Immature natural killer cell (primary cell): ENCODE results near the gene ADCY10. TPM values are rescaled to one million over a fixed set of nuclear protein-coding genes. Genes with fewer than 3 reads are reported as not detected.
A peak's percentile ranks its signal among the peaks of the same experiment; 100 is the strongest.

ENCODE experiments used
- DNase-seq, 3 donors: peaks; one replicate each; pipeline ENCODE4 v3.0.0; 2022; ENCODE audit warnings: mixed read lengths in 1 of 3
- H3K27ac Mint-ChIP-seq, 6 donors: one replicate each; pipeline ENCODE4 v1.8.0; 2020; ENCODE audit warnings: mixed read lengths in 6 of 6, mild to moderate bottlenecking in 5 of 6, inconsistent platforms in 4 of 6, moderate library complexity in 3 of 6
- H3K27me3 Mint-ChIP-seq, 3 donors: one replicate each; pipeline ENCODE4 v1.8.0; 2020 to 2021; ENCODE audit warnings: low read depth in 3 of 3, mild to moderate bottlenecking in 3 of 3, mixed read lengths in 3 of 3, moderate library complexity in 3 of 3, inconsistent platforms in 1 of 3
- H3K36me3 Mint-ChIP-seq, 3 donors: one replicate each; pipeline ENCODE4 v1.8.0; 2020; ENCODE audit warnings: mixed read lengths in 3 of 3, inconsistent platforms in 2 of 3, mild to moderate bottlenecking in 2 of 3
- H3K4me1 Mint-ChIP-seq, 2 donors: one replicate each; pipeline ENCODE4 v1.8.0; 2020; ENCODE audit warnings: inconsistent platforms in 2 of 2, mild to moderate bottlenecking in 2 of 2, mixed read lengths in 2 of 2, moderate library complexity in 1 of 2
- H3K4me3 Mint-ChIP-seq, 5 donors: one replicate each; pipeline ENCODE4 v1.8.0; 2020; ENCODE audit warnings: mild to moderate bottlenecking in 5 of 5, mixed read lengths in 5 of 5, inconsistent platforms in 3 of 5, moderate library complexity in 3 of 5
- H3K9me3 Mint-ChIP-seq, 6 donors: one replicate each; pipeline ENCODE4 v1.8.0; 2020; ENCODE audit warnings: mild to moderate bottlenecking in 6 of 6, mixed read lengths in 6 of 6, inconsistent platforms in 4 of 6, moderate library complexity in 3 of 6
- polyA plus RNA-seq, 3 donors: library from polyadenylated mRNA; unstranded; fragments of 300-500 nt; fragmentation: Illumina TruSeq; gene quantifications; one replicate each; pipeline ENCODE4 v1.2.3, GENCODE V29; 2021

ADCY10 gene, protein sequence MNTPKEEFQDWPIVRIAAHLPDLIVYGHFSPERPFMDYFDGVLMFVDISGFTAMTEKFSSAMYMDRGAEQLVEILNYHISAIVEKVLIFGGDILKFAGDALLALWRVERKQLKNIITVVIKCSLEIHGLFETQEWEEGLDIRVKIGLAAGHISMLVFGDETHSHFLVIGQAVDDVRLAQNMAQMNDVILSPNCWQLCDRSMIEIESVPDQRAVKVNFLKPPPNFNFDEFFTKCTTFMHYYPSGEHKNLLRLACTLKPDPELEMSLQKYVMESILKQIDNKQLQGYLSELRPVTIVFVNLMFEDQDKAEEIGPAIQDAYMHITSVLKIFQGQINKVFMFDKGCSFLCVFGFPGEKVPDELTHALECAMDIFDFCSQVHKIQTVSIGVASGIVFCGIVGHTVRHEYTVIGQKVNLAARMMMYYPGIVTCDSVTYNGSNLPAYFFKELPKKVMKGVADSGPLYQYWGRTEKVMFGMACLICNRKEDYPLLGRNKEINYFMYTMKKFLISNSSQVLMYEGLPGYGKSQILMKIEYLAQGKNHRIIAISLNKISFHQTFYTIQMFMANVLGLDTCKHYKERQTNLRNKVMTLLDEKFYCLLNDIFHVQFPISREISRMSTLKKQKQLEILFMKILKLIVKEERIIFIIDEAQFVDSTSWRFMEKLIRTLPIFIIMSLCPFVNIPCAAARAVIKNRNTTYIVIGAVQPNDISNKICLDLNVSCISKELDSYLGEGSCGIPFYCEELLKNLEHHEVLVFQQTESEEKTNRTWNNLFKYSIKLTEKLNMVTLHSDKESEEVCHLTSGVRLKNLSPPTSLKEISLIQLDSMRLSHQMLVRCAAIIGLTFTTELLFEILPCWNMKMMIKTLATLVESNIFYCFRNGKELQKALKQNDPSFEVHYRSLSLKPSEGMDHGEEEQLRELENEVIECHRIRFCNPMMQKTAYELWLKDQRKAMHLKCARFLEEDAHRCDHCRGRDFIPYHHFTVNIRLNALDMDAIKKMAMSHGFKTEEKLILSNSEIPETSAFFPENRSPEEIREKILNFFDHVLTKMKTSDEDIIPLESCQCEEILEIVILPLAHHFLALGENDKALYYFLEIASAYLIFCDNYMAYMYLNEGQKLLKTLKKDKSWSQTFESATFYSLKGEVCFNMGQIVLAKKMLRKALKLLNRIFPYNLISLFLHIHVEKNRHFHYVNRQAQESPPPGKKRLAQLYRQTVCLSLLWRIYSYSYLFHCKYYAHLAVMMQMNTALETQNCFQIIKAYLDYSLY (N-terminal part only)
- not detected for polyA plus RNA-seq

DNA sequence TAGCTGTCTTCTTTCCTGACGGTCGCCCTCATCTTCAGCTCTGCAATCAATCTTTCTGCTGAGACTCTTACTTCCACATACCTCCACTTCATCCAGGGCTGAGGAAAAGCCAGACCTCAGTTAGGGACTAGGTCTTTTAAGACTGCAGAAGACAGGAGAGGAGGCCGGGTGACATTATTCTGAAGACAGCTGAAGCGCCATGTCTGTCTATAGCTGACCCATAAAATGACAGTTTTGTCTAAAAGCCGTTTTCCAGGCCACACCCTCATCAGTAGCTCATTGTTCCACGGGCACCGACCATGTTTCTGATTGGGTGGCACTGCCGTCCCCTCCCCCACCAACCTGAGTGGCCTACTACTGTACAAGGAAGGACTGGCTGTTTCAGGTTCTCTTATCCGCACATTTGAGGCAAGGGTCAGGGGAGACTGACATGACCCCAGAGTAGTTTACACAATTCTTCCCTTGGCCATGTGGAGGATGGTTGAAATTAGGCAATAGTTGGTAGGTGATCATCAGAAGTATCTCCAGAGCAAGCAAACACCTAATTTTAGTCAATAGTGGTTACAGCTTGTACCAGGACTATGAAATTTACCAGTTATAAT lies at the start of gene ADCY10:
ADCY10 (minus strand) TSS at position 240 of the 602 bp plus-strand sequence. CDS start 8,994 bp downstream, outside the sequence.
- Mint-ChIP-seq H3K9me3 (peaks cover 2 to 15% (median 10%) of the 10 kb centered on the region in 6 donors), H3K4me3 (no peak within 1 kb of the TSS), H3K36me3 (peaks cover 8 to 12% (median 9%) of the 10 kb centered on the region in 3 donors), H3K4me1 (no peaks in the 10 kb centered on the region), H3K27ac (peak within 1 kb of the TSS in 2 of 6 donors; percentile 23 to 63), H3K27me3 (peaks cover 0 to 3% (median 2%) of the 10 kb centered on the region in 3 donors)
- DNase-seq: no peak

DNA sequence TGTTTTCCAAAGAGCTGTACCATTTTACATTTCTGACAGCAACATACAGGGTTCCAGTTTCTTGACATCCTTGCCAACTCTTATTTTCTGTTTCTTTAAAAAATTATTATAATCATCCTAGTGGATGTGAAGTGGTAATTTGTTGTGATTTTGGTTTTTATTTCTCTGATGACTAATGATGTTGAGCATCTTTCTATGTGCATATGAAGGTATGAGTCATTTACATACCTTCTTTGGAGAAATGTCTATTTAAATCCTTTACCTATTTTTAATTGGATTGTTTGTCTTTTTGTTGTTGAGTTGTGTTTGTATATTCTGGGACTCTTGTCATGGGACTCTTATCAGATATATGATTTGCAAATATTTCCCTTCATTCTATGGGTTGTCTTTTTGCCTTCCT lies 43.8 kb upstream of the ADCY10 start:
- Mint-ChIP-seq H3K36me3 (peaks cover 5 to 30% (median 14%) of the 10 kb centered on the region in 3 donors), H3K27ac (no peak overlapping the region), H3K27me3 (peaks cover 0 to 3% (median 0%) of the 10 kb centered on the region in 3 donors), H3K4me3 (no peak overlapping the region), H3K4me1 (peaks cover 2 to 8% of the 10 kb centered on the region in 2 donors), H3K9me3 (no peaks in the 10 kb centered on the region)
- no peak for DNase-seq

DNA sequence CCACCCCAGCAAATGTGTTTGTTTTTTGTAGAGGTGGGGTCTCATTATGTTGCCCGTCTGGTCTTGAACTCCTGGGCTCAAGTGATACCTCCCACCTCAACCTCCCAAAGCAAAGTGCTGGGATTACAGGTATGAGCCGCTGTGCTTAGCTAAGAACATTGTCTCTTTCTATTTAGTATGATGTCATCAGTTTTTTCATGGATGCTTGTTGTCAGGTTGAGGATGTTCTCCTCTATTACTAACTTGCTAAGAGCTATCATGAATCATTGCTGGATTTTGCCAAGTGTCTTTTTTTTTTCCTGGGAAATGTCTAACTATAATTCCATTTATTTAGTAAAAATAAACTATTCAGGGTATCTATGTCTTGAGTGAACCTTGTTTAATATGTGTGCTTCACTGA lies 42.0 kb upstream of the ADCY10 start:
- H3K4me1 Mint-ChIP-seq: peaks cover 3% of the 10 kb centered on the region in 2 donors
- DNase-seq: no peak
- no peaks in the 10 kb centered on the region for H3K27me3 Mint-ChIP-seq
- peaks cover 9 to 32% (median 14%) of the 10 kb centered on the region in 3 donors for H3K36me3 Mint-ChIP-seq
- no peaks in the 10 kb centered on the region for H3K9me3 Mint-ChIP-seq
- no peak overlapping the region for H3K4me3 Mint-ChIP-seq
- no peak overlapping the region for H3K27ac Mint-ChIP-seq

DNA sequence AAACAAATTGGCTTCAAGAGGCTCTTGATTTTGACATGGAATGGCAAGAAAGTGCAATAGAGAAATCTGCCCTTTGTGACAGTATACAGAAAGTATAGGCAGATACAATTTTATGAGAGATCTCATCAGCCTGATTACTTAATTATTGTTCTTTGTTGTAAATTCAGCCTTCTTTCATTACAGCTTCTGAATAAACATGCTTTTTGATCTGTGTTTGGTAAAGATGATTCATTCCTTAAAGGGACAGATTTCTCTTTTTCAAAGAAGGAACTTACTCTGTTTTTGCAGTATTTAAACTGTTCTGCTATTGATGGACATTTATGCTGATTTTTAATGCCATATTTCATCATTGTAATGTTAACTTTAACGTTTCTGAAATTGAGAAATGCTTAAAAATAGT lies 36.6 kb upstream of the ADCY10 start:
- no peak for DNase-seq
- no peak overlapping the region for H3K27ac Mint-ChIP-seq
- H3K9me3 Mint-ChIP-seq: no peaks in the 10 kb centered on the region
- H3K4me3 Mint-ChIP-seq: no peak overlapping the region
- H3K27me3 Mint-ChIP-seq: no peaks in the 10 kb centered on the region
- H3K36me3 Mint-ChIP-seq: peaks cover 9 to 25% (median 9%) of the 10 kb centered on the region in 3 donors
- peaks cover 14 to 30% of the 10 kb centered on the region in 2 donors for H3K4me1 Mint-ChIP-seq

DNA sequence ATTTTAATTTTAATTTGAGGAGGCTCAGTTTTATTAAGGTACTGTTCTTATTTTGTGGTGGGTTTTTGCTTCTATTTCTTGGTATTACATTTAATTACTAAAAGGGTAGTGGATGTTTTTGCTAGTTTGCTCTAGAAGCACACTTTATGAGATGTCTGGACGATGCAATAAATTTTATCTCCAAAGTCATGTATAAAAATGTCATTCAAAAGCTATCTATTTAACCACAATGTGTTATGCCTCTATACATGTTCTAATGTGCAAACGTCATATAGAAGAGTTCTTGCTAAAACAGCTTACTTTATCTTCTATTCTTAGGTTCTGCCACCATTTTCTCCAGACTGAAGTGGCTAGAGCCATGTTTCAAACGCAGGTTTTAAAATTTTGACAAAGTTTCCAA lies 35.9 kb upstream of the ADCY10 start:
- Mint-ChIP-seq H3K4me3 (no peak overlapping the region), H3K27ac (no peak overlapping the region), H3K9me3 (no peaks in the 10 kb centered on the region), H3K4me1 (peaks cover 15 to 35% of the 10 kb centered on the region in 2 donors), H3K27me3 (no peaks in the 10 kb centered on the region), H3K36me3 (peaks cover 9 to 17% (median 9%) of the 10 kb centered on the region in 3 donors)
- DNase-seq: no peak

DNA sequence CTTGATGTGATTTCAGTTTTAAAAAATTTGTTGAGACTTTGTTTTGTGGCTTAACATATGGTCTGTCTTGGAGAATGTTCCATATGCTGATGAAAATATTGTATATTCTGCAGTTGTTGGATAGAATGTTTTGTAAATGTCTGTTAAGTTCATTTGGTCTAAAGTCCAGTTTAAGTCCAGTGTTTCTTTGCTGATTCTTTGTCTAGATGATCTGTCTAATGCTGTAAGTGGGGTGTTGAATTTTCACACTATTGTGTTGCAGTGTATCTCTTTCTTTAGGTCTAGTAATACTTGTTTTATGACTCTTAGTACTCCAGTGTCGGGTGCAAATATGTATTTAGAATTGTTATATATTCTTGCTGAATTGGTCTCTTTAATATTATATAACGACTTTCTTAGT lies 33.8 kb upstream of the ADCY10 start:
- Mint-ChIP-seq H3K27ac (peak overlapping the region in 1 of 6 donors; percentile 38), H3K36me3 (peaks cover 4 to 10% (median 5%) of the 10 kb centered on the region in 3 donors), H3K9me3 (no peaks in the 10 kb centered on the region), H3K27me3 (no peaks in the 10 kb centered on the region), H3K4me1 (peaks cover 17 to 43% of the 10 kb centered on the region in 2 donors), H3K4me3 (no peak overlapping the region)
- DNase-seq: no peak

DNA sequence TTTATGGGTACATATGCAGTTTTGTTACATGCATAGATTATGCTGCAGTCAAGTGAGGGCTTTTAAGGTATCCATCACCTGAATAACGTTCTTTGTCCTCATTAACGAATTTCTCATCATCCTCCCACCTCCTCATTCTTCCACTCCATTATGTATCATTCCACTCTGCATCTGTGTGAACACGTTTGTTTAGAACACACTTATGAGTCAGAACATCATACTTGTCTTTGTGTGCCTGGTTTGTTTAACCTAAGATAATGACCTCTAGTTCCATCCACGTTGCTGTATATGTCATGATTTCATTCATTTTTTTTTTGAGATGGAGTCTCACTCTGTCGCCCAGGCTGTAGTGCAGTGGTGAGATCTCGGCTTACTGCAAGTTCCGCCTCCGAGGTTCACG lies 29.6 kb upstream of the ADCY10 start:
- DNase-seq: no peak
- Mint-ChIP-seq H3K4me1 (peaks cover 15 to 37% of the 10 kb centered on the region in 2 donors), H3K27ac (no peak overlapping the region), H3K4me3 (no peak overlapping the region), H3K9me3 (no peaks in the 10 kb centered on the region), H3K27me3 (no peaks in the 10 kb centered on the region), H3K36me3 (peaks cover 0 to 7% (median 0%) of the 10 kb centered on the region in 3 donors)

DNA sequence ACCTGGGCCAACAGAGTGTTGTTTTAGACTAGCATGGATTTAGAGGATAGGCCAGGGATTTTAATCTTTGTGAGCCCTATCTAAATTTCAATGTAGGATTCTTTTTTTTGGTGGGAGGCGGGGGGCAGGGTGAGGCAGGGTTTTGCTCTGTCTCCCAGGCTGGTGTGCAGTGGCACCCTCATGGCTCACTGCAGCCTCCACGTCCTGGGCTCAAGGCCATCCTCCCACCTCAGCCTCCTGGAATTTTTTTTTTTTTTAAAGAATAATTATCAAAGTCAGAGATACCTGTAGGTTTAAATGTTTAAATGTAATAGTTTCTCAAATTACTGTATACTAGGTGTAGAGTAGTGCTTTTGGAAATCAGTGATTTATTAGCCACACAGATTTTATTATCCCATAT lies 26.3 kb upstream of the ADCY10 start:
- H3K9me3 Mint-ChIP-seq: no peaks in the 10 kb centered on the region
- H3K4me1 Mint-ChIP-seq: peaks cover 19 to 31% of the 10 kb centered on the region in 2 donors
- peaks cover 0 to 7% (median 0%) of the 10 kb centered on the region in 3 donors for H3K36me3 Mint-ChIP-seq
- DNase-seq: no peak
- H3K4me3 Mint-ChIP-seq: no peak overlapping the region
- no peak overlapping the region for H3K27ac Mint-ChIP-seq
- peaks cover 16 to 19% (median 17%) of the 10 kb centered on the region in 3 donors for H3K27me3 Mint-ChIP-seq

DNA sequence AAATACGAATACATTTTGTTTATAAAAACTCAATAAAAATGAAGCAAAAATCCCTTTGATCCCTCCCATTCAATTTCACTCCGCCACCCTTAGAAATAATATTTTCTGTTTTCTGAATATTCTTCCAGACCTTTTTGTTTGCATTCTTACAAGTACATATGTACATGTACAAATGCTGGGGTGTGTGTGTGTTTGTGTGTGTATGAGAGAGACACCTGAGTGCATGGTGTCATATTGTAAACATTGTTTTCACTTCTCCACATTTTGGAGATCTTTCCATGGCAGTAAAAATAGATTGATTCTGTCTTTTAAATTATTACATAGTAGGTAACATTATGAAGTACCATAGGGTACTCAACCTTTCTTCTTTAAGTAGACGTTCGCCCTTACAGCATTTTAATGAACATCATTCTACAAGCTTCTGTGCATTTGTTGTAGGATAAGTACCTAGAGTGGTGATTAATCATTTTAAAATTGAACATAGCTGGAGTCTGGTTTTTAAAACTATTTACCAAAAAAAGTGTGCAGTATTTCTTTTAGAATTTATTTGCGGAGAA lies 24.2 kb upstream of the ADCY10 start:
- no peaks in the 10 kb centered on the region for H3K36me3 Mint-ChIP-seq
- H3K4me3 Mint-ChIP-seq: peak overlapping the region; percentile 95 to 98 (median 96)
- peaks cover 16 to 20% (median 17%) of the 10 kb centered on the region in 3 donors for H3K27me3 Mint-ChIP-seq
- DNase-seq: no peak
- peak overlapping the region in 5 of 6 donors; percentile 42 to 97 (median 93) for H3K27ac Mint-ChIP-seq
- peaks cover 32 to 38% of the 10 kb centered on the region in 2 donors for H3K4me1 Mint-ChIP-seq
- H3K9me3 Mint-ChIP-seq: no peaks in the 10 kb centered on the region

DNA sequence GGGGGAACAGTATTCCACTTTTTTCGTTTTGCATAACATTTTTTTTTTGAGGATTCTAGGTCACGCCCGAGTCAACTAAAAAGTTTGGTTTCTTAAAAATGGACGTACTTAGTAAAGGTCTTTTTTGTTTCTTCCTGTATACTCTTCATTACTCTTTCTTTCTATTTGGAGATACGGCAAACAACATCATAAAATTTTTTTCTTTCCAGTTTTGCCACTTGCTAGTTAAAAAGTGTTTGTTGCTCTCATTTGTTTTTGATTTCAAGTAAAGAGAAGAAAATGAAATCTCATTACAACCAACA lies 23.7 kb upstream of the ADCY10 start:
- peaks cover 34 to 38% of the 10 kb centered on the region in 2 donors for H3K4me1 Mint-ChIP-seq
- H3K9me3 Mint-ChIP-seq: no peaks in the 10 kb centered on the region
- H3K27me3 Mint-ChIP-seq: peaks cover 16 to 20% (median 17%) of the 10 kb centered on the region in 3 donors
- H3K36me3 Mint-ChIP-seq: no peaks in the 10 kb centered on the region
- peak overlapping the region; percentile 91 to 97 (median 96) for H3K27ac Mint-ChIP-seq
- peak in 1 of 3 donors; percentile 2 for DNase-seq
- H3K4me3 Mint-ChIP-seq: peak overlapping the region; percentile 95 to 98 (median 96)

DNA sequence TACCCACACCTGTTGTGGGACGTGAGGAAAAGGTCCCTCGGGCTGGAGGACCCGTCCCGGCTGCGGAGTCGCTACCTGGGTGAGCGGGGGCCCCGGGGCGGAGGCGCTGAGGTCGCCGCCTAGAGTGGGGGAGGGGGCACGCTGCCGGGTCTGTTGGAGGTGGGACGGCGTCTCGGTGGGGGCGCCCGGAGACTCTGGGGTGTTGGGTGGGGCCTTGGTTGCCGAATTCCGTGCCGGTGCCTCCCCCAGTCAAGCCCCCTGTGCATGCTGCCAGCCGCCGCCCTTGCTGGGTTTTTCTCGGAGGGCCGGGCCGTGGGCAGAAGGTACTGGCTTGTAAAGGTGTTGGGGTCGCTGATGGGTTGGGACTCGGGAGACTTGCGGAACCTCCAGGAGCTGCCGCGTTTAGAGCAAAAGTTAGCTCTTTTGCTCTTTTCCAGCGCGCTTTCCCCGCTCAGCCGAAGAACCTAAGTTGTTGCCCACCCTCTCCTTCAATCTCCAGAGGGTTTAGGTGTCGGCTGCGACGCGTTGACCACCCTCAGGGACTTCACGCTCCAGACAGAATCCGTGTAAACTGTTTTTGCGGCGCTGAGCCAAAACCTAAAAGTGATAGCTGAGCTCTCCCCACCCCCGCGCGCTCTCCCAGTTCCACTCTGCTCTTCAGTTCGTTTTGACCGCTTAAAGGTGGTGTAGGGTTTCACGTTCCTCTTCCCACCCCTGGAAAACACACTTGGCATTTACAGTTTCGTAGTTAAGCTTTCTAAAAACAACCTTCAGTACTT lies 23.2 kb upstream of the ADCY10 start, which contains the start of gene MPC2:
MPC2 (minus strand) TSS at position 143 of the 779 bp plus-strand sequence. CDS start 1,231 bp downstream, outside the sequence.
- H3K27ac Mint-ChIP-seq: peak within 1 kb of the TSS; percentile 93 to 99 (median 98)
- no peaks in the 10 kb centered on the region for H3K9me3 Mint-ChIP-seq
- H3K27me3 Mint-ChIP-seq: peaks cover 16 to 20% (median 17%) of the 10 kb centered on the region in 3 donors
- DNase-seq: peak; percentile 24 to 59 (median 38)
- peak within 1 kb of the TSS; percentile 95 to 98 (median 97) for H3K4me3 Mint-ChIP-seq
- H3K36me3 Mint-ChIP-seq: no peaks in the 10 kb centered on the region
- peaks cover 34 to 38% of the 10 kb centered on the region in 2 donors for H3K4me1 Mint-ChIP-seq
